ENCODE measurements around the gene PITPNC1. TPM values are rescaled to one million over a fixed set of nuclear protein-coding genes. Genes with fewer than 3 reads are reported as not detected.
"Not testable (repeated sequence)": the region's sequence is repeated elsewhere in the genome, so short reads cannot be mapped to it uniquely, and the experiment has no call there.

The PITPNC1 gene
- total RNA-seq, 4 donors from 2014 or later: 1.6 to 6.0 (median 3.2) TPM

- H3K27ac ChIP-seq: no peak overlapping the region
- H3K27me3 ChIP-seq: no peaks in the 10 kb centered on the region
- 55% methylated on average over 1 of the region's 1 CpG for WGBS
- TF ChIP-seq EP300 (IDR thresholded peaks at IDR 0.05) (no peak), POLR2AphosphoS5 (IDR thresholded peaks at IDR 0.05) (no peak), POLR2A (IDR thresholded peaks at IDR 0.05) (no peak)
- TF ChIP-seq, protein P1, sequence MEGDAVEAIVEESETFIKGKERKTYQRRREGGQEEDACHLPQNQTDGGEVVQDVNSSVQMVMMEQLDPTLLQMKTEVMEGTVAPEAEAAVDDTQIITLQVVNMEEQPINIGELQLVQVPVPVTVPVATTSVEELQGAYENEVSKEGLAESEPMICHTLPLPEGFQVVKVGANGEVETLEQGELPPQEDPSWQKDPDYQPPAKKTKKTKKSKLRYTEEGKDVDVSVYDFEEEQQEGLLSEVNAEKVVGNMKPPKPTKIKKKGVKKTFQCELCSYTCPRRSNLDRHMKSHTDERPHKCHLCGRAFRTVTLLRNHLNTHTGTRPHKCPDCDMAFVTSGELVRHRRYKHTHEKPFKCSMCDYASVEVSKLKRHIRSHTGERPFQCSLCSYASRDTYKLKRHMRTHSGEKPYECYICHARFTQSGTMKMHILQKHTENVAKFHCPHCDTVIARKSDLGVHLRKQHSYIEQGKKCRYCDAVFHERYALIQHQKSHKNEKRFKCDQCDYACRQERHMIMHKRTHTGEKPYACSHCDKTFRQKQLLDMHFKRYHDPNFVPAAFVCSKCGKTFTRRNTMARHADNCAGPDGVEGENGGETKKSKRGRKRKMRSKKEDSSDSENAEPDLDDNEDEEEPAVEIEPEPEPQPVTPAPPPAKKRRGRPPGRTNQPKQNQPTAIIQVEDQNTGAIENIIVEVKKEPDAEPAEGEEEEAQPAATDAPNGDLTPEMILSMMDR (IDR thresholded peaks at IDR 0.05): no peak
- peaks cover 14% of the 10 kb centered on the region for H3K4me1 ChIP-seq
- H3K4me3 ChIP-seq: no peak overlapping the region
- no peak for DNase-seq (ENCODE audit: low spot score in 2 of 2)
- no peaks in the 10 kb centered on the region for H3K9me3 ChIP-seq
- H3K36me3 ChIP-seq: no peaks in the 10 kb centered on the region
These were observed 94.0 kb downstream of the PITPNC1 start for GRCh38 chr17:67471118-67471517.

DNA sequence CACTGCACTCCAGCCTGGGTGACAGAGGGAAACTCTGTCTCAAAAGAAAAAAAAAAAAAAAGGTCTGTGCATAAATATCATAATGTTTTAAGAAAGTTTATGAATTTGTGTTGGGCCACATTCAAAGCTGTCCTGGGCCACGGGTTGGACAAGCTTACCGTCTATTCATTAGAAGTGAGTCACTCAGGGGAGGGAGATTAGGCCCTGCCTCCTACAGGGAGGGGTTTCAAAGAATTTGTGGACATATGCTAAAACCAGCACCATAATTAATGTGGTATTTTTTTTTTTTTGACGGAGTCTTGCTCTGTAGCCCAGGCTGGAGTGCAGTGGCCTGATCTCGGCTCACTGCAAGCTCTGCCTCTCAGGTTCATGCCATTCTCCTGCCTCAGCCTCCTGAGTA, 95.5 kb downstream of the PITPNC1 start:
- 68% methylated on average over 4 of the region's 4 CpGs for WGBS
- not testable (repeated sequence) for H3K4me3 ChIP-seq; H3K27ac ChIP-seq; H3K27me3 ChIP-seq; H3K36me3 ChIP-seq; H3K9me3 ChIP-seq; DNase-seq (ENCODE audit: low spot score in 2 of 2)
- peaks cover 14% of the 10 kb centered on the region for H3K4me1 ChIP-seq

DNA sequence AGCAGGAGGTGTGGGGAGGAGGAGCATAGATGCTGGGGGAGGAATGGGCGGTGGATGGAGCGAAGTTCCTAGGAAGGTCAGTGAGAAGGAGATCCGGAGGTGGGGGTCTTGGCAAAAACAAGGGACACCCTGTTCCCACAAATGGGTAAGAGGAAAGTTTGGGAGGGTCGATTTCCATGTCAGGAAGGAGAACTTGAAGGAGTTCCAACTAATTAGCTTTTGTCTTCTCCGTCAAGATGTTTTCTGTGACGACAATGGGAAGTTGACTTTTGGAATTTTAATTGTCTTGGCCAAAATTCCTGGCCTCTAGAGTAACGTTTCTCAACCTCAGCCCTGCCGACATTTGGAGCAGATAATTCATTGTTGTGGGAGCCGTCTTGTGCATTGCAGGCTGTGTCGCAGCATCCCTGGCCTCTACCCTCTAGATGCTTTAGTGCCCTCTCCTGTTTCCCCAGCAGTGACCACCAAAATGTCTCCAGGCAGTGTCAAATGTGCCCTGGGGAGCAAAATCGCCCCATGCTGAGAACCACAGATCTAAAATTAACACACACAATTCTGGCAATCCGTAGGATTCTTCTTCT, 97.1 kb downstream of the PITPNC1 start:
- Histone ChIP-seq H3K4me3 (no peak overlapping the region), H3K9me3 (no peaks in the 10 kb centered on the region), H3K36me3 (no peaks in the 10 kb centered on the region), H3K4me1 (peaks cover 14% of the 10 kb centered on the region), H3K27me3 (no peaks in the 10 kb centered on the region), H3K27ac (no peak overlapping the region)
- 43% methylated on average over 12 of the region's 12 CpGs for WGBS
- TF ChIP-seq EP300 (IDR thresholded peaks at IDR 0.05) (no peak), POLR2A (IDR thresholded peaks at IDR 0.05) (no peak), POLR2AphosphoS5 (IDR thresholded peaks at IDR 0.05) (peak in 1 of 3 donors; percentile 46)
- TF ChIP-seq, protein P1 (IDR thresholded peaks at IDR 0.05): no peak
- DNase-seq (ENCODE audit: low spot score in 2 of 2): peak in 1 of 2 donors; percentile 63

DNA sequence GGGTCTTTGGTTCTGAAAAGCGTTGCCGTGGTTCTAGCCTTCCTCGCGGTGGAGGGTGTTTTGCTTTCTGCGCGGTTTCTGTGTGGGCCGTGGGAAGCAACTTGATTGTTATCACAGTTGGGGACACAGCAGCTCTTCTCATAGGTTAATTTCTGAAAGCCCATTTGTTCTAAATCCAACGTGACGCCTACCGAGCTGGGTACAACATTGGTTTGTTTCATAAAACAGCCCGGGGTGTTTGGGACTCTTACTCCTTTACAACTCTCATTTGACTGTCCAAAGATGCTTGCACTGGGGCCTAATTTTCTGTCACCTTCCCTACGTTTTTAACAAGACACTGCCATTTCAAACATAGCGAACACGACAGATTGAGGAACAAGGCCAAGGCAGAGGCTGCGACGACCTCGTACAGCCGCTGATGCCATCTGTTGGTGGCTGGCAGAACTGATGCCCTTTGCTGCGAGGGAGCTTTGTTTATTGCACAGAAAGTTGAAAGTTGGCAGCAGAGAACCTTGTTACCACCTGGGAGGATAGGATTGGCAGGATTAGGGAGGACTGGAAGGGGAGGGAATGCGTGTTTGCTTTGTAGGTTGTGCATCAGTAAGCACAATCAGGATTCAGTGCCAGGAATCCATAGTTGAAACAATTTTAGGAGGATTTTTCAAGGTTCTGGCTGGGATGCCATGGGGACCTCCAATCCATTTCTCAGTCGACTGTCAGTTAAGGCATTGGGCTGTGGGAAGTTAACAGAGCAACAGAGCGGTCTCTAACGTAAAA, 98.3 kb downstream of the PITPNC1 start:
- Histone ChIP-seq H3K9me3 (no peaks in the 10 kb centered on the region), H3K4me3 (no peak overlapping the region), H3K27ac (peak overlapping the region; percentile 37), H3K27me3 (no peaks in the 10 kb centered on the region), H3K36me3 (no peaks in the 10 kb centered on the region), H3K4me1 (peaks cover 14% of the 10 kb centered on the region)
- 40% methylated on average over 22 of the region's 23 CpGs for WGBS
- TF ChIP-seq POLR2A (IDR thresholded peaks at IDR 0.05) (no peak), POLR2AphosphoS5 (IDR thresholded peaks at IDR 0.05) (no peak), EP300 (IDR thresholded peaks at IDR 0.05) (no peak)
- TF ChIP-seq, protein P1 (IDR thresholded peaks at IDR 0.05): peak; percentile 55 to 89
- peak; percentile 79 to 83 for DNase-seq (ENCODE audit: low spot score in 2 of 2)

DNA sequence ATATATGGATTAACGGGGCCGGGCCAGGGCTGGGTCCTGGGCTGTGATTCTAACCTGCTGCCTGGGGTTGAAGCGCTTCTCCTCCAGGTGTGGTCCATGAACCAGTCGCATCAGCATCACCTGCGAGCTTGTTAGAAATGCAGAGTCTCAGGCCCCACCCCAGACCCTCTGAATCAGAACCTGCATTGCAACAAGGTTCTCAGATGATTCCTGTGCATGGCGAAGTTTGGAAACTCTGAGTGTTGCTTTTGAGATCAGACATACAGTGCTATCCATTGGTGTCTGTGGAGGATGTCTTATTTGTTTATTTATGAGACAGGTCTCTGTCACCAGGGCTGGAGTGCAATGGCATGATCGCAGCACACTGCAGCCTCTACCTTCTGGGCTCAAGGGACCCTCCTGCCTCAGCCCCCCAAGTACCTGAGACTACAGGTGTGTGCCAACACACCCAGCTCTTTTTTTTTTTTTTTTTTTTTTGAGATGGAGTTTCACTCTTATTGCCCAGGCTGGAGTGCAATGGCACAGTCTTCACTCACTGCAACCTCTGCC, 99.8 kb downstream of the PITPNC1 start:
- H3K9me3 ChIP-seq: no peaks in the 10 kb centered on the region
- no peak for DNase-seq (ENCODE audit: low spot score in 2 of 2)
- H3K4me3 ChIP-seq: no peak overlapping the region
- no peaks in the 10 kb centered on the region for H3K27me3 ChIP-seq
- 92% methylated on average over 7 of the region's 7 CpGs for WGBS
- H3K27ac ChIP-seq: no peak overlapping the region
- TF ChIP-seq EP300 (IDR thresholded peaks at IDR 0.05) (no peak), POLR2AphosphoS5 (IDR thresholded peaks at IDR 0.05) (no peak), POLR2A (IDR thresholded peaks at IDR 0.05) (no peak)
- TF ChIP-seq, protein P1 (IDR thresholded peaks at IDR 0.05): no peak
- no peaks in the 10 kb centered on the region for H3K36me3 ChIP-seq
- peaks cover 14% of the 10 kb centered on the region for H3K4me1 ChIP-seq

All from suprapubic skin (tissue), 4 donors.